ENCODE results near the gene AKAP11.
"Not testable (repeated sequence)": the region's sequence is repeated elsewhere in the genome, so short reads cannot be mapped to it uniquely, and the experiment has no call there.

Gene AKAP11, protein sequence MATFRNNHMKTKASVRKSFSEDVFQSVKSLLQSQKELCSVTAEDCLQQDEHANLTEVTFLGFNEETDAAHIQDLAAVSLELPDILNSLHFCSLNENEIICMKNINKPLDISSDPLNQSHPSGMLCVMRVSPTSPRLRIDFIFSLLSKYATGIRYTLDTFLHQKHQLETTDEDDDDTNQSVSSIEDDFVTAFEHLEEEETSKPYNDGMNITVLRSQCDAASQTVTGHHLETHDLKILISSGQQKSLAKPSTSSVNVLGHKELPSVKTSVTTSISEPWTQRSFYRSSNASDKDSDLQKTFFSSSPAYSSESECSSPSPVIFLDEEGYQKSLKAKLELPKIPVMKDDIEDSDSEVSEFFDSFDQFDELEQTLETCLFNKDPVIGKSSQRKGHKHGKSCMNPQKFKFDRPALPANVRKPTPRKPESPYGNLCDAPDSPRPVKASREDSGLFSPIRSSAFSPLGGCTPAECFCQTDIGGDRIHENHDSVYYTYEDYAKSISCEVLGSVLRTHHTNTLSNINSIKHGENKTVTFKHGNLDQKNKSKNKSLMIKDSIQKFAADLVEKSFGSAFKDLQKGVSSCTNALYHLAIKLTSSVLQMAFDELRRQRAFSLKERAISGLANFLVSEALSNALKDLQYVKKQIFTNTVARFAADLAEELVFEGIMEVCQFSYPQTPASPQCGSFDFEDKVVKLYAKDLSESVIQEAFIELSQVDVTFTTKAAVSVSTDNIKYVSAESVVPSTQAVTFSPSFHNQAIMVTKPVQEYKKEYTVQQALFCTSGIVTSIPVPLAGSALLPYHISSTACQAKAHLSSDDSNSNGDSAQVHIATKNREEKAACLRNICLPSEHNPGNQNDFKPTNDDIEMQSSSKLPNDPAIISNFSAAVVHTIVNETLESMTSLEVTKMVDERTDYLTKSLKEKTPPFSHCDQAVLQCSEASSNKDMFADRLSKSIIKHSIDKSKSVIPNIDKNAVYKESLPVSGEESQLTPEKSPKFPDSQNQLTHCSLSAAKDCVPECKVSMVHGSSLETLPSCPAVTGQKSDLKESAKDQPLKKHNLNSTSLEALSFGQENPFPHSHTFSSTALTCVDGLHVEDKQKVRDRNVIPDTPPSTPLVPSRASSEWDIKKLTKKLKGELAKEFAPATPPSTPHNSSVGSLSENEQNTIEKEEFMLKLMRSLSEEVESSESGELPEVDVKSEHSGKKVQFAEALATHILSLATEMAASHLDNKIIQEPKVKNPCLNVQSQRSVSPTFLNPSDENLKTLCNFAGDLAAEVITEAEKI (N-terminal part only)

DNA sequence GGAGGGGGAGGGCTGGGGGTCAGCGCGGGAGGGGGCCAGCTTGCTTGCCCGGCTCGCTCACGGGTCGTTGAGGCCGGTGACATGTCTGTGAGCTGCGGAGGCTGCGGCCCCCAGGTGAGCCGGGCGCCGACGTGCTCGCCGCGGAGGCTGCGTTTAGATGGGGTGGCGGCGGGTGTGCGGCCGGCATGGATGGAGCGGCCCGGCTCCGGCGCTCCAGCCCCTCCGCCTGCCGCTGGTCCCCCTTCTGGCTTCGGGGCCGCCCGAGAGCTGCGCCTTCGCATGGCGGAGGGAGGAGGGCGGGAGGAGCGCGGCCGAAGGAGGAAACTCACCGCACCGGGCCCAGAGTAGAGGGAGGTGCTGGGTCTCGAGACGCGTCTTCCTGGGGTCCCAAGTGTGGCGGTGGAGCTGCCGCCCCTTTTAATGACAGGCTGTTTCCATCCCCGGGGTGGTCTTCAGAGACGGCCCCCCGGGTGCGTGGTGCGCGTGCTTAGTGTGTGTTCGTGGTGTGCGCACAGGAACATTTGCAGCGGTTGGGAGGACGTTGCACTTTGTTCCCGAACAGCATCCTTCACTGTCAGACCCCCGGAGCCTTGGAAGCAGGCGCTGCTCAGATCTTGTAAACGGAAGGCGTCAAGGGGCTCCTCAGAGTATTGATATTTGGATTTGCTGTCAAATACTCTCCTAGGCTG, at the start of gene AKAP11:
Gene AKAP11 (plus strand): TSS at position 38 of the 689 bp plus-strand sequence. CDS start 14,197 bp downstream, outside the sequence.
- DNase-seq, result peak; percentile 45
- in situ Hi-C loops (cut with HindIII; ENCODE audit: low pct_ligation_motif_present, low pct_unique_long_range_greater_than_20kb, low sequenced_read_pairs), result no loop called here

DNA sequence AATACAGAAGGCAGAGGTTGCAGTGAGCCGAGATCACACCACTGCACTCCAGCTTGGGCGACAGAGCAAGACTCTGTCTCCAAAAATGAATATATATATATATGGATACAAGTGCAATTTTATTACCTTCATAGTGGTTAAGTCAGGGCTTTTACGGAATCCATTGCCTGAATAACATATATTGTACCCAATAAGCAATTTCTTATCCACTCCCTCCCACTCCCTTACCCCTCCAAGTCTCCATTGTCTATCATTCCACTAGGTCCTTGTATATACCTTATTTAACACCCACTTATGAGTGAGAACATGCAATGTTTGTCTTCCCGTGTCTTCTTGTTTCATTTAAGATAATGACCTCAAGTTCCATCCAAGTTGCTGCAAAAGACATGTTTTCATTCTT, 48.3 kb upstream of the AKAP11 start:
- no peak for DNase-seq
- in situ Hi-C loops (cut with HindIII; ENCODE audit: low pct_ligation_motif_present, low pct_unique_long_range_greater_than_20kb, low sequenced_read_pairs), result no loop called here

DNA sequence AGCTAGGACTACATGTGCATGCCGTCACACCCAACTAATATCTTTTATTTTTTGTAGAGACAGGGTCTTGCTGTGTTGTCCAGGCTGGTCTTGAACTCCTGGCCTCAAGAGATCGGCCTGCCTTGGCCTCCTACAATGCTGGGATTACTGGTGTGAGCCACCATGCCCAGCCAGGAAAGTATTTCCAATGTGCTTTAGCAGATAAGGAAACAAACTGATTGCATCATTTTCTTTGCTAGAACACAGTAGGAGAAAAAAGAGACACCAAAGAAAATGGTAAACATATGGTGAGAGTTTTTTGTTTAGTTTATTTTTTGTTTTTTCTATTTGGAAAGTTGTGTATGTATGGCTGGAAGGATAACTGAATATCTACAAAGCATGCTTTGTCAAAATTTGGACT, 46.9 kb upstream of the AKAP11 start:
- in situ Hi-C loops (cut with HindIII; ENCODE audit: low pct_ligation_motif_present, low pct_unique_long_range_greater_than_20kb, low sequenced_read_pairs), result no loop called here
- DNase-seq, result no peak

DNA sequence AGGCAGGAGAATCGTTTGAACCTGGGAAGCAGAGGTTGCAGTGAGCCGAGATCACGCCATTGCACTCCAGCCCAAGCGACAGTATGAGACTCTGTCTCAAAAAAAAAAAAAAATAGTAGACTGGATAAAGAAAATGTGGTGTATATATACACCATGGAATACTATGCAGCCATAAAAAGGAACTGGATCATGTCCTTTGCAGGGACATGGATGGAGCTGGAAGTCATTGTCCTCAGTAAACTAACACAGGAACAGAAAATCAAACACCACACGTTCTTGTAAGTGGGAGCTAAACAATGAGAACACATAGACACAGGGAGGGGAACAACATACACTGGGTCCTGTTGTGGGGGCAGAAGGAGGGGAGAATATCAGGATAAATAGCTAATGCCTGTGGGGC, 45.2 kb upstream of the AKAP11 start:
- DNase-seq; in situ Hi-C loops (cut with HindIII; ENCODE audit: low pct_ligation_motif_present, low pct_unique_long_range_greater_than_20kb, low sequenced_read_pairs): not testable (repeated sequence)

DNA sequence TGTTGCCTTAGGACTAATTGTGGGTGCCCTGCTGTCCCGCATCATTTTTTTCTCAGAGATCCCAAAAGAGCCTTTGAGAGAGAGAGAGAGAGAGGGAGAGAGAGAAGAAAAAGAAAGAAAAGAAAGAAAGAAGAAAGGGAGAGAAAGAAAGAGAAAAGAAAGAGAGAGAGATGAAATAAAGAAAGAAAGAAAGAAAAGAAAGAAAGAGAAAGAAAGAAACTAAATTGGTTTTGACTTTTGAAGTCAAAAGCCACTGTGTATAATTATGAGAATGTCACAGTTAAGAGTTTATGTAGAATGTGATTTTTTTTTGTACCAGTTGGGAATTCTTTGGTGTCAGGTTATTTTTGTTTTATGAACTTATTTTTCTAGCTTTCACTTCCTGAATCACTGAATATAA, 43.4 kb upstream of the AKAP11 start:
- no peak for DNase-seq
- in situ Hi-C loops (cut with HindIII; ENCODE audit: low pct_ligation_motif_present, low pct_unique_long_range_greater_than_20kb, low sequenced_read_pairs), result no loop called here

DNA sequence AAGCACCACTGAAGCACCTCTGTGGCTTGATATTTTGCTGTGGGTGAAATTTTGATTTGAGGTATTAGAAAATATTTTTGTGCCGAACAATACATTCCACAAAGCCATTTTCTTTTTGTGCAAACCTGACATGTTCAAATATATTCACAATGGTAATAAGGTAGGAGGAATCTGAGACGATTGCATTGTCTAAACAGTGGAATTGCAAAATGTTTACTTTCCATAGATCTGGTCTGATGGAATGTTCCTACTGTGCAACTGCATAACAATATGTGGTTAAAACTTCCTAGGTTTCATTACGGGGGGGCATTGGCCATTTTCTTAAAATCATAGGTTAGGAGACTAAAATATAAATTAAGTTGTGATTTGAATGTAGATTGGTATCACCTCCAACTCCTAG, 42.7 kb upstream of the AKAP11 start:
- no peak for DNase-seq
- in situ Hi-C loops (cut with HindIII; ENCODE audit: low pct_ligation_motif_present, low pct_unique_long_range_greater_than_20kb, low sequenced_read_pairs), result no loop called here

DNA sequence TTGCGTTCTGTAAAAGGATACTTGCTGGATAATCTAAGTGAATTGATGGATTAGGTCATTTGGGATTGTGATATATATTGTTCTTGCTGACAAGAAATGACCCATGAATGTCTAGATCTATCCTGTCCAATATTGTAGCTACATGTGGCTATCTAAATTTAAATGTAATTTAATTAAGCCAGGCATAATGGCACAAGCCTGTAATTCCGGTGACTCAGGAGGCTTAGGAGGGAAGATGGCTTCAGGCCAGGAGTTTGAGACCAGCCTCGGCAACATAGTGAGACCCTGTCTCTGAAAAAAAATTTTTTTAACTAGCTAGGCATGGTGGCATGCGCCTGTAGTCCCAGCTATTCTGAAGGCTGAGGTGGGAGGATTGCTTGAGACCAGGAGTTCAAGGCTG, 39.3 kb upstream of the AKAP11 start:
- in situ Hi-C loops (cut with HindIII; ENCODE audit: low pct_ligation_motif_present, low pct_unique_long_range_greater_than_20kb, low sequenced_read_pairs), result no loop called here
- no peak for DNase-seq

DNA sequence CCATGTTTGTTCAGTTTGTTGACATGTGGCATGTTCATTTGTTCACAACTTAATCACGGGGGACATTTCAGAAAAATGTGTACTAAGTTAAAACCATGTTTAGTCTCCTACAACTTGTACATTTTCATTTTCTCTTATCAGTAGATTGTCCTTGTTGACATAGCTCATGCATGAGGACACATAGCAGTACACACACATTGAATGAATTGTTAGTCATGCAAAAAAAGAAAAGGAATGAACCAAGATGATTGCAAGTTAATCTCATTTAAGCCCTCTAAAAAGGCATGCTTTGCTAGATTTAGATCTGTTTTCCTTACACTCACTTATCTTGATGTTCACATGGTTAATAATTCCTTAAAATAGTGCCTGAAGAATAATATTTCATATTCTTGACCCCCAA, 38.2 kb upstream of the AKAP11 start:
- in situ Hi-C loops (cut with HindIII; ENCODE audit: low pct_ligation_motif_present, low pct_unique_long_range_greater_than_20kb, low sequenced_read_pairs), result no loop called here

DNA sequence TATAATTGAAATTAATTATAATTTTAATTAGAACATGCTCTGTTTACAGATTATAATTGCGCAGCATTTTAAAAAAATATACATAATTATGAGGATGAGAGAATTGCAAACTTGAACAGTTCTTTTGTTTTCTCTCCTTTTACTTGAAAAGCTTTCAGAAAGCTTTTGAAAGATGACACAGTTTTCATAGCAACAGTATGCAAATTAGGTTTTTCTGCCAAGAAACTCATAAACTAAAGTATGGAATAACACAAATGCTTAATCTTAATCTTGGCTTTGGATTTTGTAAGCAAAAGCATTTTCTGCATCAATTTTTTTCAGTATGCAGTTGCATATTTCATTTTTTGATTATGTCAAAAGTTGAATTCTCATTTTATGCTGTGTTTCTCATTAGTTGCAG, 32.8 kb upstream of the AKAP11 start:
- in situ Hi-C loops (cut with HindIII; ENCODE audit: low pct_ligation_motif_present, low pct_unique_long_range_greater_than_20kb, low sequenced_read_pairs), result no loop called here

More for the DNA sequence above, 38.2 kb upstream of the AKAP11 start:
- no peak for DNase-seq

DNA sequence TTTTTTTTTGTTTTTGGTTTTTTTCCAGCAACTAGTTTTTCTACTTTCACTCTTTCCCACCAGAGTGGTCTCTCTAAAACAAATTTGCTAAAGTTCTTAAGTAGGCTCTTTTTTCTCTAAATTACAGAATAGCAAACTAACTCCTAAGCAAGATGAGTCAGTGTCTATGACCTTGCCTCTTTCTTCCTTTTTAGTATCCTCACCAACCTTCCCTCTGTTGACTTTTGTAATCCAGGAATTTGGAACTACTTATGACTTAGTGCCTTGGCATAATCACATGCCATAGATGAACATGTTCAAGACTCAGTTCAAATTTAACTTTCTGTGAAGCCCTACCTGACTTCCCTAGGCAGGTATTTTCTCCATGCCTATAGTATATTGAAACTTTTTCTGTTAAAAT, 32.3 kb upstream of the AKAP11 start:
- in situ Hi-C loops (cut with HindIII; ENCODE audit: low pct_ligation_motif_present, low pct_unique_long_range_greater_than_20kb, low sequenced_read_pairs), result no loop called here
- DNase-seq, result no peak

More for the DNA sequence above, 32.8 kb upstream of the AKAP11 start:
- no peak for DNase-seq

DNA sequence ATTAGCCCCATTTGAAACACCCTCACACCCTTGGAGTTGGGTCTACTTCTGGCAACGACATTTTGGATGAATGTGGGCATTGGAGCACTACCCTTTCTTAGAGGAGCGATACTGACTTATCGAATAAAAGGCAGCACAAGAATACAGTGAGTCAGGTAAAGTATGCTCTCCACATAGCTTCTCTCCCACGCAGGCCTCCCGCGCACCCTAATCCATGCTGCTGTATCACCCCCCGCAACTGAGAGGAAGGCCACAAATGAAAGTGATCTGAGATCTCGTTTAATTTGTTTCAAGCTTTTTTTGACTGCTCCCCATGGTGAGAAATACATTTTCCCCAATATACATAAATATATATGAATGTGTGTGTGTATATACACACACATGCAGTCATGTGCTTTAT, 25.4 kb upstream of the AKAP11 start:
- DNase-seq, result no peak
- in situ Hi-C loops (cut with HindIII; ENCODE audit: low pct_ligation_motif_present, low pct_unique_long_range_greater_than_20kb, low sequenced_read_pairs), result no loop called here

DNA sequence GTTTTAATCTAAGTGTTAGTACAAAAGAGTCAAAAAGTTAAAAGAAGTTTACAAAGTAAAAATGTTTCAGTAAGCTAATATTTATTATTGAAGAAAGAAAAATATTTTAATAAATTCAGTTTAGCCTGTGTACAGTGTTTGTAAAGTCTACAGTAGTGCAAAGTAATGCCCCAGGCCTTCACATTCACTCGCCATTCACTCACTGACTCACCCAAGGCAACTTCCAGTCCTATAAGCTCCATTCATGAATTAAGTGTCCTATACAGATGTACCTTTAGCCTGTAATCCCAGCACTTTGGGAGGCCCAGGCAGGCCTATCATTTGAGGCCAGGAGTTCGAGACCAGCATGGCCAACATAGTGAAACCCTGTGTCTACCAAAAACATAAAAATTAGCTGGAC, 24.1 kb upstream of the AKAP11 start:
- in situ Hi-C loops (cut with HindIII; ENCODE audit: low pct_ligation_motif_present, low pct_unique_long_range_greater_than_20kb, low sequenced_read_pairs), result no loop called here
- no peak for DNase-seq

DNA sequence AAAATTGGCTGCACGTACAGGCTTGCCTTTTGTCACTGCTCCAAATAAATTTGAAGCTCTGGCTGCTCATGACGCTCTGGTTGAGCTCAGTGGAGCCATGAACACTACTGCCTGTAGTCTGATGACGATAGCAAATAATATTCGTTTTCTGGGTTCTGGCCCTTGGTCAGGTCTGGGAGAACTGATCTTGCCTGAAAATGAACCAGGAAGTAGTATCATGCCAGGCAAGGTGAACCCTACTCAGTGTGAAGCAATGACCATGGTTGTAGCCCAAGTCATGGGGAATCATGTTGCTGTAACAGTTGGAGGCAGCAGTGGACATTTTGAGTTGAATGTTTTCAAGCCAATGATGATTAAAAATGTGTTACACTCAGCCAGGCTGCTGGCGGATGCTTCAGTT, 16.1 kb upstream of the AKAP11 start:
- in situ Hi-C loops (cut with HindIII; ENCODE audit: low pct_ligation_motif_present, low pct_unique_long_range_greater_than_20kb, low sequenced_read_pairs), result no loop called here
- no peak for DNase-seq

DNA sequence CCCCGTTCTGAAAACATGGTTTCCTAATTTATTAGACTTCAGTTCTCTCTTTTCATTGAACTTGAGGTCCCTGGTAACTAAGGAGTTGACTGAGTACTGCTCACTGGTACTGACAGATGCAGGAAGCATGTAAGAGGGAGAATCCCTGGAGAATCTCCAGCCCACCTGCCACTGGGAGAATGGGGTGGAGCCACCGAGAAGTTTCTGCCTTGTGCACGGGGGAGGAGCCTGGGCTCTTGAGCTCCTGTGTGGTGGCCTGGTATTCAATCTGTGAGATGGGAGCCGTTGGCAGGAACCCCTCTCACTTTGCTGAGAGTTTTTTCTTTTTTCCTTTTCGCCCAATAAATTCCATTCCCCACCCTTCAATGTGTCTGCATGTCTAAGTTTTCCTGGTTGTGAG, 13.2 kb upstream of the AKAP11 start:
- no peak for DNase-seq
- in situ Hi-C loops (cut with HindIII; ENCODE audit: low pct_ligation_motif_present, low pct_unique_long_range_greater_than_20kb, low sequenced_read_pairs), result no loop called here

DNA sequence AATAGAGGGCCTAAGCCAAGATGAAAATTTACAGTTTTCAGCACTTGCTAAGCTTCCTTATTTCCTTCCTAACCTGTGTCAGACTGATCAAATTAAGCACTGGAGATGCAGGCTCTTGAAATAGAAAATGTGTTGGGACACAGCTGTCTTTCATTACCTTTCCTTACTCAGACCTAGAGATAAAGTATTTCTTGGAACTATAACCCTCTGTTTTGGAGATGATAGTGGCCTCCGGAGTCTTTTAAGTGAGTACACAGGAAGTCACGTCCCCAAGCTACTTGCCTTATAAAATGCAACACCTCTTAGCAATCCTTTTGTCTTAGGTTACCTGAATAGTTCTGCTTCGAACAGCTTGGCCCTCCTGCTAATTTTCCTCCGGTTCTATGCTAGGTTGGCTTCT, 12.4 kb upstream of the AKAP11 start:
- in situ Hi-C loops (cut with HindIII; ENCODE audit: low pct_ligation_motif_present, low pct_unique_long_range_greater_than_20kb, low sequenced_read_pairs), result no loop called here

DNA sequence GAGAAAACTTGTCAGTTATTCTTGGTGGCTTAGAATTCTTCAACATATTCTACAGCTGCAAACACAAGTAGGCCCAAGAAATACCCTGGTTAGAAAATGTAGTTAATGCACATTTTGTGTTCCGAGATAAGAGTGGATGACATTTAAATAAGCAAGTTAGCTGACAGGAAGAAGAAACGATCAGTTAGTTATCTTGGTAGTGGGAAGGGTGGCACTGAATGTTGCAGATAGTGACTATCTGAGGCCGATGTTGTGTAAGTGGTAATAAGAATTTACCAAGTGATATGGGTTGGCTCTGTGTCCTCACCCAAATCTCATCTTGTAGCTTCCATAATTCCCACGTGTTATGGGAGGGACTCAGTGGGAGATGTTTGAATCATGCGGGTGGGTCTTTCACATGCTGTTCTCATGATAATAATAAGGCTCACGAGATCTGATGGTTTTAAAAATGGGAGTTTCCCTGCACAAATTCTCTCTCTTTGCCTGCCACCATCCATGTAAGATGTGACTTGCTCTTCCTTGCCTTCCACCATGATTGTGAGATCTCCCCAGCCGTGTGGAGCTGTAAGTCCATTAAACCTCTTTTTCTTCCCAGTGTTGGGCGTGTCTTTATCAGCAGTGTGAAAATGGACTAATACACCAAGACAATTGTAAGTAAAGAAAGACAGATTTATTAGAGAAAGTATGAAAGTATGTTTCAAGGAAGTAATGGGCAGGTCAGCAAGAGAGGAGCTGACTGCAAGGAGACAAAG, 10.9 kb upstream of the AKAP11 start:
- in situ Hi-C loops (cut with HindIII; ENCODE audit: low pct_ligation_motif_present, low pct_unique_long_range_greater_than_20kb, low sequenced_read_pairs), result no loop called here
- no peak for DNase-seq

More for the DNA sequence above, 12.4 kb upstream of the AKAP11 start:
- DNase-seq, result no peak

DNA sequence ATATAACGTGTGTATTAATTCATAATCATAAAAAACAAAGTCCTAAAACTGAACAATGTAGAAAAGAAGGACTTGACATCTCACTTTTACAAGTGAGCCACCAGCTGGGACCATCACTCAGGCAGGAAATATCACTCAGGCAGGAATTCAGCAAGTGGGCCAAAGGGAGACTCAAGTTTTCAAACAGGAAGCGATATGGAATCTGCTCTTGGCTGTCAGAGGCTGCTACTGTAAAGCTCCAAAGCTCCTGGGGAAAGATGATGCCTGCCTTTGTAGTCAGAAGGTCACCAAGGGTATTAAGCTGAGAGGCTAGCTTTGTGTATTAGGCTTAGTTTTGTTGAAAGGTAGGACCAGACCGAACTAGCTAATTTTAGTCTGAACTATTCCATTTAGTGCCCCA, 5.5 kb upstream of the AKAP11 start:
- in situ Hi-C loops (cut with HindIII; ENCODE audit: low pct_ligation_motif_present, low pct_unique_long_range_greater_than_20kb, low sequenced_read_pairs), result no loop called here
- peak; percentile 34 for DNase-seq
